Liver (tissue), 3 donors: Measurements from ENCODE around the gene WWOX.

Experiments used
- CTCF ChIP-seq: fragments of 150-350 bp; IDR thresholded peaks from 2 replicates; pipeline ENCODE4 v1.5.1; 2017; ENCODE audit warnings: improper control_type of control experiment, low read depth, low read length; ENCODE audit not compliant: missing input control
- EGR1 ChIP-seq, 2 donors: IDR thresholded peaks; 2 replicates each; pipeline ENCODE4 v1.6.1; 2016 to 2018; ENCODE audit warnings: antibody characterized with exemption in 2 of 2, low read depth in 2 of 2
- FOXA1 ChIP-seq: IDR thresholded peaks from 2 replicates; pipeline ENCODE4 v1.6.1; 2016; ENCODE audit warnings: antibody characterized with exemption
- GABPA ChIP-seq, 2 donors: IDR thresholded peaks in 1 of 2; conservative IDR thresholded peaks in 1 of 2; 2 replicates each; pipeline ENCODE4 v1.6.1; 2016; ENCODE audit warnings: antibody characterized with exemption in 2 of 2, mild to moderate bottlenecking in 1 of 2, moderate library complexity in 1 of 2
- RAD21 ChIP-seq, 2 donors: IDR thresholded peaks; 2 replicates each; pipeline ENCODE4 v1.6.1; 2016; ENCODE audit warnings: antibody characterized with exemption in 2 of 2, mild to moderate bottlenecking in 2 of 2
- REST ChIP-seq: IDR thresholded peaks from 2 replicates; pipeline ENCODE4 v1.6.1; 2016; ENCODE audit warnings: antibody characterized with exemption, mild to moderate bottlenecking
- TAF1 ChIP-seq: conservative IDR thresholded peaks from 2 replicates; pipeline ENCODE4 v1.6.1; 2016; ENCODE audit warnings: antibody characterized with exemption, mild to moderate bottlenecking
- YY1 ChIP-seq: IDR thresholded peaks from 2 replicates; pipeline ENCODE4 v1.6.1; 2016; ENCODE audit warnings: antibody characterized with exemption, mild to moderate bottlenecking
- TF ChIP-seq, protein P1 (sequence below): IDR thresholded peaks from 2 replicates; pipeline ENCODE4 v1.6.1; 2016; ENCODE audit warnings: antibody characterized with exemption
- donor health status: healthy.
- donor health status: healthy.

- TF ChIP-seq CTCF (no peak), REST (no peak), EGR1 (IDR thresholded peaks at IDR 0.05; ENCODE audit: low read depth in 2 of 2) (no peak), TAF1 (no peak), YY1 (no peak), GABPA (IDR thresholded peaks at IDR 0.05 in 1 of 2, conservative IDR thresholded peaks at IDR 0.05 in 1 of 2) (no peak), FOXA1 (no peak), RAD21 (IDR thresholded peaks at IDR 0.05) (no peak)
- TF ChIP-seq, protein P1, sequence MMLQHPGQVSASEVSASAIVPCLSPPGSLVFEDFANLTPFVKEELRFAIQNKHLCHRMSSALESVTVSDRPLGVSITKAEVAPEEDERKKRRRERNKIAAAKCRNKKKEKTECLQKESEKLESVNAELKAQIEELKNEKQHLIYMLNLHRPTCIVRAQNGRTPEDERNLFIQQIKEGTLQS, result no peak
Measured at GRCh38 chr16:78115659-78116058, 16.2 kb downstream of the WWOX start.
